Gastroesophageal sphincter (tissue), 4 donors: ENCODE measurements around the gene CXADR. TPM values are rescaled to one million over a fixed set of nuclear protein-coding genes. Genes with fewer than 3 reads are reported as not detected.

ENCODE experiments used
- ATAC-seq: fragments of 150-250 bp; one replicate; pipeline ENCODE4 v1.9.1; 2016; ENCODE audit warnings: mild to moderate bottlenecking, moderate library complexity
- H3K27ac ChIP-seq, 4 donors: fragments of 200-600 bp; sonication (generic) in 3 of 4; 1 replicate in 3 of 4; 2 replicates in 1 of 4; pipeline ENCODE4 v1.5.1; 2016 to 2019
- H3K27me3 ChIP-seq: fragments of 200-600 bp; sonication (generic); one replicate; pipeline ENCODE4 v1.5.1; 2019
- H3K36me3 ChIP-seq, 2 donors: fragments of 200-600 bp; sonication (generic); one replicate each; pipeline ENCODE4 v1.5.1; 2019; ENCODE audit warnings: control low read depth in 1 of 2
- H3K4me1 ChIP-seq, 3 donors: fragments of 200-600 bp; sonication (generic); 1 replicate in 2 of 3; 2 replicates in 1 of 3; pipeline ENCODE4 v1.5.1; 2016 to 2019; ENCODE audit warnings: control low read depth in 2 of 3
- H3K4me3 ChIP-seq, 2 donors: fragments of 200-600 bp; sonication (generic); one replicate each; pipeline ENCODE4 v1.5.1; 2019; ENCODE audit warnings: mild to moderate bottlenecking in 1 of 2, moderate library complexity in 1 of 2
- H3K9me3 ChIP-seq, 3 donors: fragments of 200-600 bp; sonication (generic); one replicate each; pipeline ENCODE4 v1.5.1; 2017 to 2019; ENCODE audit warnings: control low read depth in 2 of 3
- CTCF ChIP-seq, 4 experiments: fragments of 200-600 bp in 2 of 4; fragments of 450-650 bp in 2 of 4; sonication (generic) in 1 of 4; IDR thresholded peaks; one replicate each; pipeline ENCODE4 v1.5.1; 2017 to 2019; ENCODE audit warnings: antibody characterized with exemption in 4 of 4, mild to moderate bottlenecking in 2 of 4, moderate library complexity in 2 of 4
- EP300 ChIP-seq: sonication (generic); formaldehyde crosslinking; IDR thresholded peaks from one replicate; pipeline ENCODE4 v1.6.1; 2017; ENCODE audit warnings: antibody characterized with exemption, mild to moderate bottlenecking
- POLR2A ChIP-seq, 2 donors: fragments of 450-650 bp; IDR thresholded peaks; one replicate each; pipeline ENCODE4 v1.6.1; 2017; ENCODE audit warnings: antibody characterized with exemption in 2 of 2, mild to moderate bottlenecking in 2 of 2, moderate library complexity in 1 of 2
- POLR2AphosphoS5 ChIP-seq: sonication (generic); formaldehyde crosslinking; IDR thresholded peaks from one replicate; pipeline ENCODE4 v1.6.1; 2017; ENCODE audit warnings: antibody characterized with exemption
- WGBS, 2 donors: methylation state at CpG; one replicate each; pipeline ENCODE4 v1.1.5; 2018; ENCODE audit warnings: low coverage in 1 of 2; 5-methylcytosine and 5-hydroxymethylcytosine counted together
- total RNA-seq, 4 donors: library from RNA; depleted of rRNA; stranded (reverse); fragments of >200 nt; gene quantifications; one replicate each; pipeline ENCODE4 v1.1.0, GENCODE V29; 2016

Gene CXADR
- total RNA-seq, 4 donors from 2014 or later, result 0.54 to 10.6 (median 4.4) TPM

GRCh38 chr21:17577701-17578100, 64.9 kb downstream of the CXADR start:
- Histone ChIP-seq H3K36me3 (no peaks in the 10 kb centered on the region), H3K27me3 (no peaks in the 10 kb centered on the region), H3K4me3 (no peak overlapping the region), H3K9me3 (no peaks in the 10 kb centered on the region), H3K27ac (no peak overlapping the region), H3K4me1 (no peaks in the 10 kb centered on the region)
- ATAC-seq, result no peak
- TF ChIP-seq POLR2AphosphoS5 (no peak), EP300 (no peak), POLR2A (IDR thresholded peaks at IDR 0.05) (no peak), CTCF (IDR thresholded peaks at IDR 0.05) (no peak)
- 83 to 85% methylated on average over 1 of the region's 1 CpG for WGBS, 2 donors

GRCh38 chr21:17578162-17578561, 65.3 kb downstream of the CXADR start:
- H3K4me3 ChIP-seq, result no peak overlapping the region
- no peak overlapping the region for H3K27ac ChIP-seq
- no peaks in the 10 kb centered on the region for H3K27me3 ChIP-seq
- no peaks in the 10 kb centered on the region for H3K9me3 ChIP-seq
- no peaks in the 10 kb centered on the region for H3K4me1 ChIP-seq
- 85 to 90% methylated on average over 2 of the region's 2 CpGs for WGBS, 2 donors
- TF ChIP-seq EP300 (no peak), CTCF (IDR thresholded peaks at IDR 0.05) (no peak), POLR2AphosphoS5 (no peak), POLR2A (IDR thresholded peaks at IDR 0.05) (no peak)
- no peak for ATAC-seq
- H3K36me3 ChIP-seq, result no peaks in the 10 kb centered on the region

- Histone ChIP-seq H3K27ac (no peak overlapping the region), H3K9me3 (no peaks in the 10 kb centered on the region), H3K4me3 (no peak overlapping the region), H3K36me3 (no peaks in the 10 kb centered on the region), H3K27me3 (no peaks in the 10 kb centered on the region), H3K4me1 (no peaks in the 10 kb centered on the region)
- WGBS, 2 donors, result 52 to 58% methylated on average over 2 of the region's 2 CpGs
- ATAC-seq, result no peak
- TF ChIP-seq EP300 (no peak), POLR2A (IDR thresholded peaks at IDR 0.05) (no peak), POLR2AphosphoS5 (no peak), CTCF (IDR thresholded peaks at IDR 0.05) (no peak)
Observed at GRCh38 chr21:17578876-17579275, 66.0 kb downstream of the CXADR start.

- no peak overlapping the region for H3K27ac ChIP-seq
- TF ChIP-seq EP300 (no peak), CTCF (IDR thresholded peaks at IDR 0.05) (no peak), POLR2A (IDR thresholded peaks at IDR 0.05) (no peak), POLR2AphosphoS5 (no peak)
- 95 to 100% methylated on average over 2 to 6 of the region's 8 CpGs for WGBS, 2 donors
- no peaks in the 10 kb centered on the region for H3K36me3 ChIP-seq
- H3K4me3 ChIP-seq, result no peak overlapping the region
- ATAC-seq, result no peak
- no peaks in the 10 kb centered on the region for H3K4me1 ChIP-seq
- no peaks in the 10 kb centered on the region for H3K9me3 ChIP-seq
- no peaks in the 10 kb centered on the region for H3K27me3 ChIP-seq
Observed at GRCh38 chr21:17580319-17580718, 67.5 kb downstream of the CXADR start.

- TF ChIP-seq POLR2A (IDR thresholded peaks at IDR 0.05), result no peak
- TF ChIP-seq POLR2AphosphoS5, result no peak
- no peak for TF ChIP-seq CTCF (IDR thresholded peaks at IDR 0.05)
- TF ChIP-seq EP300, result no peak
Observed at GRCh38 chr21:17583898-17584297, 71.1 kb downstream of the CXADR start.

More at GRCh38 chr21:17583898-17584297, 71.1 kb downstream of the CXADR start:
- 62 to 79% methylated on average over 2 to 3 of the region's 3 CpGs for WGBS, 2 donors
- no peak for ATAC-seq
- Histone ChIP-seq H3K4me3 (no peak overlapping the region), H3K27me3 (no peaks in the 10 kb centered on the region), H3K36me3 (no peaks in the 10 kb centered on the region), H3K4me1 (no peaks in the 10 kb centered on the region), H3K27ac (no peak overlapping the region), H3K9me3 (no peaks in the 10 kb centered on the region)
